GM19351 (cell line): ENCODE data around the gene CASKIN2.
"Not testable (repeated sequence)": the region's sequence is repeated elsewhere in the genome, so short reads cannot be mapped to it uniquely, and the experiment has no call there.

Experiments used
- ATAC-seq: cut with Tn5 transposase; IDR thresholded peaks from one replicate; pipeline ENCODE4 v1.9.1; 2021; ENCODE audit warnings: mild to moderate bottlenecking, moderate library complexity; ENCODE audit not compliant: unreplicated experiment

CASKIN2 gene

DNA sequence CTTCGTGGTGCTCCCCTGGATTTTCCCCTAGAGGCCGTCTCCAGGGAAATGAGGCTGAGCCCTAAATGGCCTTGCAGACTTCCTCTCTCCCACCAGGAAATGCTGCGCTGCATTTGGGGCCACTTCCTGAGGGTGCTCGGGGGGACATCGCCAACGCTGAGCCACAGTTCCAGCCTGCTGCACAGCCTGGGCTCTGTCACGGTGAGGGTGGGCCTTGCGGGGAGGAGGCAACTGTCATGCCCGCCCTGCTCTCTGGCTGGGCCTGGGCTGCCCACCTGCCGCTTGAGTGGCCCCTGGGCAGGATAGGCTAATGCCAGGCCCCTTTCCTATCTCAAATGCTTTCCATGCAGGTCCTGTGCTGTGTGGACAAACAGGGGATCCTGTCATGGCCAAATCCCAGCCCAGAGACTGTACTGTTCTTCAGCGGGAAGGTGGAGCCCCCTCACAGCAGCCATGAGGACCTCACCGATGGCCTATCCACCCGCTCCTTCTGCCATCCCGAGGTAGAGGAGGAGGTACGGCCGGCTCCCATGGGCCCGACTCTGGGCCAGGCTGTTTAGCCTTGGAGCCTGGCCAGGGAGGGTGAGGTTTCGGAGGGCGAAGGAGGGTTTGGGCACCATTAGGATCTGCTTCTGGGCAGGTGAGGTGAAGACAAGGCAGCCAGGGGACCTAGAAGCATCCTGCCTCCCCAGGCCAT, 24.2 kb downstream of the CASKIN2 start:
- no peak for ATAC-seq

DNA sequence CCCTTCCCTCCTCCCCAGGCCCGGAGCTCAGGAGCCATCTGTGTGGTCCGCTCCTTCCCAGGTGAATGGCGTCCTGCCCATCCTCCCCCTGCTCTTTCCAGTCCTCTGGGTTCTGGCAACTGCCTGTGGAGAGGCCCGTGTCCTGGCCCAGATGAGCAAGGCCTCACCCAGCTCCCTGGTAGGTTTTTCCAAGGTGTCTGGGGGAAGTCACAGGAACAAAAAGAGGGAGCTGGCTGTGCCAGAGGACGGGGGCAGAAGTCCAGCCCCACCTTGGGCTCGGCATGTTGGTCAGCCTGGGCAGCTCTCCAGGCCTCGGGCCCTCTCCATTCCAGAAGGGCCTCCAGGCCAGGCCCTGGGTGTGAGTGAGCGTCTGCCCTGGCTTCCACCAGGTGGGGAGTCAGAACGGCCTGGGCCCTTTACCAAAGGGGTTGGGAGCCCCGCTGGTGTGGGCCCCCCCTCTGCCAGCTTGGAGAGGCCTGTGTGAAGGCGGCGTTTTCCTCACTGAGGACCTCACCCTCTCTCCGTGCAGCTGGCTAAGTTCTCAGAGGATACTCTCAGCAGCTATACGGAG, 25.1 kb downstream of the CASKIN2 start:
- ATAC-seq, result no peak

DNA sequence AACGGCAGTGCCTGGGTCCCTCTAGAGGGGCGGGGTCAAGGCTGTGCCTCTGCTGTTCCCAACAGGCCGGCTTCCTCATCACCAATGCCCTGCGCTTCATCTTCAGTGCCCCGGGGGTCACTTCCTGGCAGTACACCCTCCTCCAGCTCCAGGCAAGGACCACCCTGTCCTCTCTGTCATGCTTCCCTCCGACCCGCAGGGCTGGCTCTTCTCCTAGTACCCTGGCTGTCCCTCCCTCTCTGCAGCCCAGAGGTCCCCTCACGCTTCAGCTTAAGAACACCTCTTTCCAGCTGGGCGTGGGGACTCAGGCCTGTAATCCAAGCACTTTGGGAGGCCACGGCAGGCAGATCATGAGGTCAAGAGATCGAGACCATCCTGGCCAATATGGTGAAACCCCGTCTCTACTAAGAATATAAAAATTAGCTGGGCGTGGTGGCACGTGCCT, 25.8 kb downstream of the CASKIN2 start:
- ATAC-seq, result no peak

DNA sequence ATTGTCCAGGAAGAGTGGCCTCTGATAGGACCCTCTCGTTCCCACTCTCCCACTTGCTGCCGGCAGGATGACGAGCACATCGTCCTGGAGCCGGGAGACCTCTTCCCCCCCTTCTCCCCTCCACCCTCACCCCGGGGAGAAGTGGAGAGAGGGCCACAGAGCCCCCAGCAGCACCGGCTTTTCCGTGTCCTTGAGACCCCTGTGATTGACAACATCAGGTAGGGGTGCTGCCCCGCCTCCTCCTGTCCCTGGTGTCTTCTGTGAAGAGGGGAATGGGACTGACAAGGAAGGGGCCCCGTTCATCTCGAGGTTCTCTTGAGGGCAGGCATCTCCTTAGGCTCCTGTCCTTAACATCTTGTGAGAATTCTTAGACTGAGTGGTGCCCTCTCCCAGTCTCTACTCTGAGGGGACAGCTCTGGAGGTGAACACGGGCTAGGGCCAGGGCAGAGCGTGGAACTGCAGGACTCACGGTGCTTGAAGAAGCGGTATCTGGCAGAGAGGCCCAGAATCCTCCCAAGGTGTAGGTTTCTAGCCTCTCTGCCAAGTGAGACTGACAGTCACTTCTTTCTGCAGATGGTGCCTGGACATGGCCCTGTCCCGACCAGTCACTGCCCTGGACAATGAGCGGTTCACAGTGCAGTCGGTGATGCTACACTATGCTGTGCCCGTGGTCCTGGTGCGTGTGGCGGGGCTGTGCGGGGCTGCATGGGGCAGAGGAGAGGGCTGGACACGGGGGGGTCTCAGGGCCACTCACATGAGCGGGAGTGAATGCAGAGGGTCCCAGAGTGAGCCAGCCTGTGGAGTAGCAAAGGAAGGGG, 26.4 kb downstream of the CASKIN2 start:
- ATAC-seq, result no peak

DNA sequence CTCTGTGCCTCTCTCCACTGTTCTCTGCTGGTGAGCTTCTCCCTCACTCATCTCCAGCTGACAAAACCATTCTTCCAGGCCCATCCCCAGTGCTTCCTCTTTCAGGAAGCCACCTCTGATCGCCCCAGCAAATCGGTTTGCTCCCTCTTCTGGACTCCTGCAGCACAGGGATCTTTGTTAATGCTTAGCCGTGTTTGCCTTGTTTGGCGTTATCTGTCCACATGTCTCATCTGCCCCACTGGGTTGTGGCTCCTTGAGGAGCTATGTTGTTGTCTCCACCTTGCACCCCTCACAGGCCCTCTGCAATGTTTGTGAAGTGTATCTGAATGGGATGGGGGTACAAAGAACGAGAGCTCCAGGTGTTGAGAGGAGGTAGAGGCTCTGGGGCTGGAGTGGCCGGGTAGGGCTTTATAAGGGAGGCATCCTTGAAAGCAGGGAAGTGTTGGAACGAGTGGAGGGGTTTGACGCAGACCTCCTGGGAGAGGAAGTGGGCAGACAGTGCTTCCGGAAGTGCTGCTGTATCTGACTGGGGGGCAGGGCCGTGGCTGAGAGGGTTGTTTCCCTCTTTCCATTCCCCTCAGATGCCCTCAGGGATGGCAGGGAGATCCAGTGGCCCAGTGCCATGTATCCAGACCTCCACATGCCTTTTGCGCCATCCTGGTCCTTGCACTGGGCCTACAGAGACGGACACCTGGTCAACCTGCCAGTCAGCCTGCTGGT, 27.8 kb downstream of the CASKIN2 start:
- ATAC-seq, result no peak

DNA sequence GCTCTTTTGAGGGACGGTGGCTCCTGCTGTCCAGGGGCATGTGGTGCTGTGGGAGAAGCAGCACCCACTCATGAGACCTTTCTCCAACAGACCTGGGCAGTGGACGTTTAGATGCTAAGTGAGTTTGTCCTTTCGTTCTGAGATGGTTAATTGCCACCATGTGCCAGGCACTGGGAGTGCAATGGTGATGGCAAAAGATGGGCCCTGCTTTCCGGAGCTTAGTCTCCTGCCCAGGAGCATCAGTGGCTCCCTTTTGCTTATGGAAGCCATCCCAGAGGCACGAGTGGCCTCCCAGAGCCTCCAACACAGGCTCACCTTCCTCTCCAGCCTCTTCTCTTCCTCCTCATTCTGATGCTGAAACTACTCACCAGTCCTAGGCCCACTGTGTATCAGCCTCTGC, 28.4 kb downstream of the CASKIN2 start:
- no peak for ATAC-seq

DNA sequence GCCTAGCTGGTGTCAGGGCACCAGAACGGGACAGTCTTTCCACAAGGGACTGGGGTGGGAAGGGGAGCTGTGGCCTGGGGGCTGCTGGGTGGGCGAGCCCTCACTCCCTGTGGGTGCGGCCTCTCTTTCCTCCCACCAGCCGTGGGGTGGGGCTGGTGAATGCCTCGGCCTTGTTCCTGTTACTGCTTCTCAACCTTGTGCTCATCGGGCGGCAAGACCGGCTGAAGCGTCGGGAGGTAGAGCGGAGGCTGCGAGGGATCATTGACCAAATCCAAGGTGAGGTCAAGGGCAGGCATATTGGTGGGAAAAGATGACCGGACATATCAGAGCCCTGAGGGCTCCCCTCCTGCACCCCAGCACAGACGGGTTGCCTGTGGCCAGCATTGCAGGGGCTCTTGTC, 29.2 kb downstream of the CASKIN2 start:
- no peak for ATAC-seq

DNA sequence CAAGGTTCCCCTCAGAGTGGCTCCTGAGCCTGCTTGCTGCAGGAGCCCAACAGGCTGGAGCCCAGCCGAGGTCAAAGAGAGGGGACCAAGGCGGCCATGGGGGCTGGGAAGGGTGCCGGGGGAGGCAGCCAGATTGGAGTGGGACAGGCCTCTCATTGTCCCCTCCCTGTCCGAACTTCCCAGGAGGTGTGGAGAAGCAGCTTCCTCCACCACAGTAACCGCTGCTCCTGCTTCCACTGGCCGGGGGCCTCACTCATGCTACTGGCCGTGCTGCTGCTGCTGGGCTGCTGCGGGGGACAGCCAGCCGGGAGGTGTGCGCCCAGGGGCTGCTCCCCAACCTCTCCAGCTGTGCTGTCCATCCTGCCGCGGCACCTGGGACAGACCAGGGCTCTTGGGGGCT, 29.6 kb downstream of the CASKIN2 start:
- ATAC-seq, result no peak

DNA sequence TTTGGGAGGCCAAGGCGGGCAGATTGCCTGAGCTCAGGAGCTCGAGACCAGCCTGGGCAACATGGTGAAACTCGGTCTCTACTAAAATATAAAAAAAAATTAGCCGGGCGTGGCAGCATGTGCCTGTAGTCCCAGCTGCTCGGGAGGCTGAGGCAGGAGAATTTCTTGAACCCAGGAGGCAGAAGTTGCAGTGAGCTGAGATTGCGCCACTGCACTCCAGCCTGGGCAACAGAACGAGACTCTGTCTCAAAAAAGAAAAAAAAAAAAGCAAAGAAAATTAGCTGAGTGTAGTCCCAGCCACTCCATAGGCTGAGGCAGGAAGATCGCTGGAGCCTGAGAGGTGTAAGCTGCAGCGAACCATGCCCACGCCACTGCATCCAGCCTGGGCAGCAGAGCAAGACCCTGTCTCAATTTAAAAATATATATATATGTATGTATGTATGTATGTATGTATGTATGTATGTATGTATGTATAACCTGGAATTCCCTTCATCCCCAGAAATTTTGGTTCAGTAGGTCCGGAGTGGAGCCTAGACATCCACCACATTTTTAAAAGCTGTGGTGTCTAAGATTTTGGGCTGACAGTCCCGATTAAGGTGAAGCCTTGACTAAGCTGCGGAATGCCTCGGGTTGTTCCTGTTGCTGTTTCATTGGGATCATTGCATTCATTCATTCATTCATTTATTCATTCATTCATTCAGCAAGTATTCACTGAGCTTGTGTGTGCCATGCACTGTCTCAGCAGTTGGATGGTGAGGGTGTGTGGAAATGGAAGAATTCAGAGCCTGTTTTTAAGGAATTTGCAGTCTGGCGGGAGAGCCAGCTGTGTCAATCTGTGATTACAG, 33.0 kb downstream of the CASKIN2 start:
- ATAC-seq, result no peak

DNA sequence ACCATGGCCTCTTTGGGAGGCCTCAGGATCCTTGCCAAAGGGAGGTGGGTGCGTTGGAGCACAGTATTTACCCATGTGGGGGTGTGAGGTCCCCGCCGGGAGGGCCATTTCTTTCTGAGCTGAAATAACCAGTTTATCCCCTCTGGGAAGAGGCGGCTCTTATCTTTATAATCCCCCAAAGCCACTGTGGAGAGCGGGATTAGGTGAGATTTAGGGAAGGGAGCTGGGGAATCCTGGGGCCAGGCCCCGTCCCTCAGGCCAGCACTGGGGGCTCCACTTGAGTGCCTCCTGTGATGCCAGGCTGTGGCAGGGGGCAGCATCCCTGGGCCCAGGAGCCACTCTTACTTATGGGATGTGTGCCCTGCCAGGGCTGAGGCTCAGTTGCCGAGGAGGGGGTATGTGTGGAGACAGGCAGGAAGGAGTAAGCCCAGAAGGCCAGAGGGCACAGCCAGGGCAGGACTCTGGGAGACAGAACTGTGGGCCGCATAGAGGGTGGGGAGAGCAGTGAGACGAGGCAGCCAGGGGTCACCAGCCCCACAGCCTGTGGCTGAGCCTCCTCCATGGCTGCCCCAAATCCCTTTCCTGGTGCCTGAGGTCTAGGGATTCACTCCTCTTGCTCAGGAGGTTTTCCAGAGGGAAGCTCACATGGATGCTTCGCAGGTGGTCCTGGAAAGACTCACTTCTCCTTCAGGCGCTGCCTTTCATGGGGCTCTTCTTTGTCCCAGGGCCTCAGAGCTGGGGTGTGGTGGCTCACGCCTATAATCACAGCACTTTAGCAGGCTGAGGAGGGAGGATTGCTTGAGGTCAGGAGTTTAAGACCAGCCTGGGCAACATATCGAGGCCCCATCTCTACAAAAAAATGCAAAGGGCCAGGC, 33.9 kb downstream of the CASKIN2 start:
- ATAC-seq, result no peak

DNA sequence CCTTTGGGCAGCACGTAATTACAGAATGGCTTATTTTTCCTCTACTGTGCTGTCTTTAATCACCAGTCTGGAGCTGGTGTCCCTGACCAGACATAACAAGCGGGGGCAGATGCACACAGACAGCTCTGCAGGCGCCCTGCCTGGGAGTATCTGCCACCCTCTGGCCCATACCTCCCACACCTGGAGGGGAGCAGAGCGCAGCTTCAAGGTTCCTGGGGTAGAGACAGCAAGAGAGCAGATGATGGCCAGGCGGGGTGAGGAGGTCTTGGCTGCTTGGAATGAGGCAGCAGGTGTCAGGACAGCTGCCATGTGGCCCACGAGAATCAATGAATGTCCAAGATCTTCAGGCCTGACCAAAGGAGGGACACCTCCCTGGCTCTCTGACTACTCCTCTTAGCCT, 35.1 kb downstream of the CASKIN2 start:
- ATAC-seq, result no peak

DNA sequence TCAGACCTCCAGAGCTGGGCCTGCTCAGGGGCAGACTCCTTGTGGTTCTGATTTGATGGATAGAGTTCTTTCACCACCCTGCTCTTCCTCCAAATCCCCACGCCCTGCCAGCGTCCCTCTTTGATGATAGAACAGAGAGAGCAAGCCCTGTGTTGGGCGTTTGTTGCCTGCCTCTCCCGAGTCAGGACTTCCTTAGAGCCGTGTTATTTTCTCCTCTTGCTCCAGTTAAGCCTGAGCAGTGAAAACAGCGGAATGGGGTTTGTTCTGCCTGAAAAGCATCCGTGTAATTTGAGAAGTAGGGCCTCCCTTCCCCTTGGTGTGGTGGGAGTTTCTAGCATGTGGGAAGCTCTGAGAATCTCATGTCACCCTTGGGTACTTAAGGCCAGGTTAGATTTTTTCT, 36.8 kb downstream of the CASKIN2 start:
- no peak for ATAC-seq

DNA sequence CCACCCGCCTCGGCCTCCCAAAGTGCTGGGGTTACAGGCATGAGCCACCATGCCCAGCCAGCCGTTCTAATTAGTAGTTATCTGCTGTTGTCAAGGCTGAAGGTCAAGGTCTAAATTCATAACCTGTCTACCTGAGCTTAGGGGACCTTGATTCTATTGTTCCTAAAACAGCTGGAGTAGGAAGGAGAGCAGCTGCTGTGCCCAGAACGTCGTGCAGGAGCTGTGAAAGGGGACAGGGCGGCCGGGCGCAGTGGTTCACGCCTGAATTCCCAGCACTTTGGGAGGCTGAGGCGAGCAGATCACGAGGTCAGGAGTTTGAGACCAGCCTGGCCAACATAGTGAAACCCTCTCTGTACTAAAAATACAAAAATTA, 37.9 kb downstream of the CASKIN2 start:
- not testable (repeated sequence) for ATAC-seq

DNA sequence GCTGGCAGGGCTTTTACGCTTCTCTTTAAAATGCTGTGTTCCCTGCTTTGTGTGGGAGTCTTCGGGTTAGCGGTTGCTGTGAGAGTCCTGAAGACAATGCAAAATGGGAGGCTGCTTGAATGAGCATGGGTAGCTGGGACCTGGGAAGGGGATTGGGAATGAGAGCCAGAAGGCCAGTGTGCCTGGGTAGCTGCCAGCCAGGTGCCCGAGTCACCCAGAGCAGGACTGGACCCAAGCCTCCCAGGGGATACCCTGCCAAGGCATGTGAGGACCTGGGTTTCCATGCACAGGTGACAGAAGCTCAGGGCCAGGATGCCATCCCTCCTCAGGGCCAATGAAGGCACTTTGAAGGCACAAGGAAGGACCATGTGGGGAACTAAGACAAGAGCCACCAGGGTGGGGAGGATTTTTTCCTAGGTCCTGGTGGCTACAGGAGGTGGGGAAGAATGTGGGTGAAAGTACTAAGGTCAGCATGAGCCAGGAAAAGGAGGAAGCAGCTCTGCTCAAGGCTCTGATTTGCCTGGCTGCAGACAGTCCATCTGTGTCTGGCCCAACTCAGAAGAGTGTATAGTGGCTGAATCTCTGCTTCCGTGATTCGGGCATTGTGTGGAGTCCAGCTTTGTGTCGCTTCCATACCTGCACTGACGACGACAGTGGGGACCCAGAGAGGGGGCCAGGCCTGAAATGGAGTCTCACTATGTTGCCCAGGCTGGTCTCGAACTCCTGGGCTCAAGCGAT, 38.4 kb downstream of the CASKIN2 start:
- no peak for ATAC-seq

DNA sequence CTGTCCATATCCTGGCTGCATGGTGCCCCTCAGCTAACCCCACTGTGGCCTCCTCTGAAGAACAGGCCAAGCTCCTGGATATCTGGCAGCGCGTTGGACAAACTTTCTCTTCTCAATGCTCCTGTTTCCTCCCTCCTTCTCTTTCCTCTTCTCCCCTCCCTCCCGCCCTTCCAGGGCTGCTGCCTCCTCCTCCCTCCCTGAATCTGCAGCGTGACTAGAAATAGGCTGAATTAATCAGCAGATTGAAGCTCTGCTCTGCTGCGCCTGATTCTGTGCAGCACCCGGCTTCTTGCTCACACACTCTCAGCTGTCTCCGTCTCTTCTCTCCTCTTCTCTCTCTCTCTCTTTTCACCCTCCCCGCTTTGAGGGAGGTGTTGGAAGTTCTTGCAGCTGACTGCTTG, 39.1 kb downstream of the CASKIN2 start:
- no peak for ATAC-seq

DNA sequence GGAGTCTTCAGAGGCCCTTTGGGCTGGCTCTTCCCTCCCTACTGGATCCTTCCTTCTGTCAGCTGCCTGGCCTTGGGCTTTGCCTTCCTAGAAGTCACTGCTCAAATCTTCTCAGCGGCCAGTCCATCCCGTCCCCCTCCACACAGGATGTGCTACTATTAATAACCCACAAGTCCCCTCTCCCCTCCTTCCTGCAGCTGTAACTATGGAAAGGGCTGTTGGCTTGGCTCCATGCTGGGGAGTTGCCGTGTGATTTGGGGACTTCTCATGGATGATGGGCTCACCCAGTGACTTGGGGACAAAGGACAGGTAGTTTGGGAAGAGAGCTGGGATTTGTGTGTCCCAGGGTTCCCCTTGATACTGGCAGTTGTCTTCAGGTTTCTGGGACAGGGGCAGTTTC, 39.5 kb downstream of the CASKIN2 start:
- ATAC-seq, result no peak

DNA sequence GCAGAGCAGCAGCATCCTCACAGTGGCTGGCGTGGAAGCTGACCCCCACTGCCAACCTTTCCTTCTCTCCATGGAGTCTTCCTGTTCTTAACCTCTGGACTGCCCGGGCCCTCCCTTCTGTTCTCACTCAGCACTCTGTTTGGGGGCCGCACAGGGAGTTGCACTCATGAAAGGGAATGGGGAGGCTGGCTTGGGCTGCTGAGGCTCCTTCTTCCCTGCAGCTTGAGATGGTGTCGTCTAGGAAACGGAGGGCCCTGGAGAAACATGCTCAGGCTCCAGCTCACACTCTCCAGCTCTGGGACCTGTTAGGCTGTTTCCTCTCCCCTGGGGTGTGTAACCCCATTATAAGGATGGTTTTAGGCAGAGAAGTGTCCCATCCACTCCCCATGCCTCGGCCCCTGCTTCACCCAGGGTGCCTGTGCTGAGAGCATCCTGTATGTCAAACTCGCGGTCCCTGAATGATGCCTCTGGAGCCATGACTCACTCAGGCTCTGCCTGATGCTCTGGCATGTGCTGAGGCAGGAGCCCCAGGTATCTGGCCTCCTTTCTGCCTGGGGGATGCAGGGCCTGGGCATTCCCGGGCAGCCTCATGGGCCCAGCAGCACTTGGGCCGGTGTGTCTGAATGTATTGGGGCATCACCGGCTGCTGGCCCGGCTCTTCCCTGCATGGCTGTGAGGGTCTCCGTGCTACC, 40.0 kb downstream of the CASKIN2 start:
- no peak for ATAC-seq

DNA sequence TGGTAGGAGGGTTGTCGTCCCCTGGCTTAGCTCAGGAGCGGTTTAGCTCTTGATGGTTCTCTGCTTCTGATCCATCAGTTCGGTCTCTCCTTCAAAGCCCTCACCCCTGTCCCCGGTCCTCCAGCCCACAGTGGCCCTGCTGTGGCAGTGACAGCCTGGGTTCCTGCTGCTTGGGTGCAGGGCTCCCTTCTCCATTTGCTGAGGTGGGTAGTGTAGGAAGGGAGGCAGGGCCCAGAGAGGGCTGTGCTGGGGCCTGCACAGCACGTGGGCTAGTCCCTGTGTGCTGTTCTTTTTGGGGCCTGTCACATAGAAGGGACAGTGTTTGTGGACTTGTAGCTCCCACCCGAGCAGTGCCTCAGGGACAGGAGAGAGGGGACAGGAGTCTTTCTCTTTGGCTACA, 40.6 kb downstream of the CASKIN2 start:
- ATAC-seq, result no peak
